Pancreas (tissue), 10 donors: ENCODE measurements around the gene ZMYM5. TPM values are rescaled to one million over a fixed set of nuclear protein-coding genes. Genes with fewer than 3 reads are reported as not detected.

ENCODE experiments used
- ATAC-seq, 4 donors: fragments of 200-7000 bp; cut with Tn5 transposase; one replicate each; pipeline versions ENCODE4 v1.8.0 to v1.9.1; 2020; ENCODE audit warnings: mild to moderate bottlenecking in 4 of 4, moderate library complexity in 4 of 4
- DNase-seq, 6 donors: peaks; one replicate each; pipeline ENCODE4 v3.0.0-alpha.2; 2020
- FAIRE-seq: peaks from 2 replicates; lab custom pipeline; 2012; peaks lifted over from hg19 to GRCh38; lab: Jason Lieb, UNC
- H3K27ac ChIP-seq, 4 donors: fragments of 200-600 bp; sonication (generic); 1 replicate in 3 of 4; 2 replicates in 1 of 4; pipeline versions ENCODE4 v1.5.0 to v1.8.0; 2020
- H3K27me3 ChIP-seq, 4 donors: fragments of 200-600 bp; one replicate each; pipeline ENCODE4 v1.8.0; 2021
- H3K36me3 ChIP-seq, 3 donors: fragments of 200-600 bp; sonication (generic) in 1 of 3; one replicate each; pipeline versions ENCODE4 v1.5.0 to v1.8.0; 2020 to 2021
- H3K4me1 ChIP-seq, 3 donors: fragments of 200-600 bp; one replicate each; pipeline ENCODE4 v1.8.0; 2021
- H3K4me3 ChIP-seq, 4 donors: fragments of 200-600 bp; sonication (generic) in 2 of 4; one replicate each; pipeline versions ENCODE4 v1.5.0 to v1.8.0; 2020 to 2021
- H3K9me3 ChIP-seq, 4 donors: fragments of 200-600 bp; one replicate each; pipeline ENCODE4 v1.8.0; 2021
- CTCF ChIP-seq, 4 donors: fragments of 200-600 bp; sonication (generic) in 3 of 4; IDR thresholded peaks; one replicate each; pipeline versions ENCODE4 v1.5.0 to v1.8.0; 2021; ENCODE audit warnings: antibody characterized with exemption in 4 of 4
- WGBS, 2 donors: extraction: QIAGEN DNeasy Blood & Tissue Kit; methylation state at CpG; one replicate each; pipeline ENCODE4 v1.1.7; 2013; 5-methylcytosine and 5-hydroxymethylcytosine counted together
- intact Hi-C, 3 donors: fragments of 100-400 bp; cut with DNase I; formaldehyde crosslinking; loops; one replicate each; pipeline versions ENCODE4 v1.11.1 to v1.14.2; 2022
- polyA plus RNA-seq, 2 donors: library from polyadenylated mRNA; stranded (reverse); fragments of 200-250 nt; gene quantifications; one replicate each; pipeline ENCODE4 v1.2.3, GENCODE V29; 2013
- total RNA-seq, 6 donors: library from RNA; stranded (reverse); fragmentation: NEBNext Ultra II Directional in 4 of 6; extraction: Animal tissue kit (Norgen Biotek cat#: 25700) in 4 of 6; gene quantifications; one replicate each; pipeline versions ENCODE4 v1.2.1 to v1.2.4, GENCODE V29; 2021 to 2023
- donor health status: healthy with polysubstance abuse.
- donor health status: DM: no; HTN: no; CAD: no; lungs with moderate emphysema.
- donor health status: DM: no; HTN: no; CAD: no.
- donor health status: control.
- donor health status: control.
- donor health status: Bipolar disorder and iron deficiency.
- donor health status: DM: yes; HTN: yes; CAD: no.
- donor health status: DM: no; HTN: no; CAD: no.
- donor health status: DM: no; HTN: no; CAD: no.
- donor health status: DM: yes; HTN: yes; CAD: no.

Gene ZMYM5
- total and polyA plus RNA-seq, 8 donors, result 3.5 to 8.3 (median 5.1) TPM

GRCh38 chr13:19810996-19811881 lies 52.2 kb downstream of the ZMYM5 start:
- H3K27me3 ChIP-seq, result no peaks in the 10 kb centered on the region
- no peak overlapping the region for H3K27ac ChIP-seq
- H3K9me3 ChIP-seq, result no peaks in the 10 kb centered on the region
- no peaks in the 10 kb centered on the region for H3K36me3 ChIP-seq
- DNase-seq (no peak), ATAC-seq (no peak), FAIRE-seq (no peak)
- WGBS, 2 donors, result 93 to 94% methylated on average over 7 of the region's 7 CpGs
- no peaks in the 10 kb centered on the region for H3K4me1 ChIP-seq
- intact Hi-C loops, result no loop called here
- H3K4me3 ChIP-seq, result no peak overlapping the region
- no peak for TF ChIP-seq CTCF (IDR thresholded peaks at IDR 0.05)

- H3K4me3 ChIP-seq, result no peak overlapping the region
- 79 to 82% methylated on average over 4 of the region's 4 CpGs for WGBS, 2 donors
- no peaks in the 10 kb centered on the region for H3K9me3 ChIP-seq
- H3K27ac ChIP-seq, result no peak overlapping the region
- ATAC-seq (no peak), FAIRE-seq (no peak), DNase-seq (no peak)
- H3K4me1 ChIP-seq, result no peaks in the 10 kb centered on the region
- no peak for TF ChIP-seq CTCF (IDR thresholded peaks at IDR 0.05)
- no peaks in the 10 kb centered on the region for H3K36me3 ChIP-seq
- intact Hi-C loops, result no loop called here
- no peaks in the 10 kb centered on the region for H3K27me3 ChIP-seq
These were observed 53.3 kb downstream of the ZMYM5 start for GRCh38 chr13:19810151-19810550.

GRCh38 chr13:19805765-19806164 lies 57.7 kb downstream of the ZMYM5 start:
- Histone ChIP-seq H3K4me1 (no peaks in the 10 kb centered on the region), H3K36me3 (no peaks in the 10 kb centered on the region), H3K9me3 (no peaks in the 10 kb centered on the region), H3K27me3 (no peaks in the 10 kb centered on the region), H3K27ac (no peak overlapping the region), H3K4me3 (no peak overlapping the region)
- no peak for TF ChIP-seq CTCF (IDR thresholded peaks at IDR 0.05)
- no peak for FAIRE-seq
- no peak for DNase-seq
- intact Hi-C loops, result no loop called here
- WGBS, 2 donors, result 80 to 92% methylated on average over 4 of the region's 4 CpGs
- ATAC-seq, result no peak

GRCh38 chr13:19795956-19796355 lies 67.5 kb downstream of the ZMYM5 start:
- WGBS, 2 donors, result 93 to 97% methylated on average over 7 of the region's 7 CpGs
- FAIRE-seq (no peak), DNase-seq (no peak)

More at GRCh38 chr13:19795956-19796355, 67.5 kb downstream of the ZMYM5 start:
- no peaks in the 10 kb centered on the region for H3K9me3 ChIP-seq
- H3K27me3 ChIP-seq, result no peaks in the 10 kb centered on the region
- H3K4me3 ChIP-seq, result no peak overlapping the region
- no peak for ATAC-seq
- no peak for TF ChIP-seq CTCF (IDR thresholded peaks at IDR 0.05)
- intact Hi-C loops, result no loop called here
- no peaks in the 10 kb centered on the region for H3K36me3 ChIP-seq
- no peak overlapping the region for H3K27ac ChIP-seq
- no peaks in the 10 kb centered on the region for H3K4me1 ChIP-seq
